ENCODE data around the gene IKZF2.

GRCh38 chr2:212958757-212959295 lies 192.6 kb downstream of the IKZF2 start:
- TF ChIP-seq CTCF (optimal IDR thresholded peaks at IDR 0.05 in 1 of 3, IDR thresholded peaks at IDR 0.05 in 1 of 3, conservative IDR thresholded peaks at IDR 0.05 in 1 of 3; ENCODE audit: extremely low read depth in 1 of 3, insufficient read depth in 2 of 3, low read length in 3 of 3), result no peak
- no peak for TF ChIP-seq EZH2 (IDR thresholded peaks at IDR 0.05; ENCODE audit: low read length)

All from keratinocyte (primary cell).